ENCODE results near the gene EPHA7.

Gene EPHA7

GRCh38 chr6:93194480-93194879 lies 224.9 kb downstream of the EPHA7 start:
- CTCF ChIA-PET: no interaction called here
- POLR2A ChIA-PET: no interaction called here

GRCh38 chr6:93193868-93194267 lies 225.5 kb downstream of the EPHA7 start:
- ChIA-PET POLR2A (no interaction called here), CTCF (no interaction called here)
- H3K4me3 ChIP-seq (ENCODE audit: low read depth, low read length): no peak overlapping the region
- no peak for TF ChIP-seq CTCF (IDR thresholded peaks at IDR 0.05; ENCODE audit: insufficient read depth, low read length, missing control alignments)
- no peak for DNase-seq (ENCODE audit: low read depth, low spot score)

More at GRCh38 chr6:93194480-93194879, 224.9 kb downstream of the EPHA7 start:
- no peak overlapping the region for H3K4me3 ChIP-seq (ENCODE audit: low read depth, low read length)
- no peak for TF ChIP-seq CTCF (IDR thresholded peaks at IDR 0.05; ENCODE audit: insufficient read depth, low read length, missing control alignments)
- DNase-seq (ENCODE audit: low read depth, low spot score): no peak
